Progenitor cell of endocrine pancreas (in vitro differentiated cells): Measurements from ENCODE around the gene SETDB2. TPM values are rescaled to one million over a fixed set of nuclear protein-coding genes. Genes with fewer than 3 reads are reported as not detected.

ENCODE experiments used
- DNase-seq: peaks from one replicate; pipeline ENCODE4 v3.0.0; 2021; ENCODE audit warnings: low spot score; ENCODE audit not compliant: unreplicated experiment
- H3K27ac Mint-ChIP-seq: 2 replicates; pipeline ENCODE4 v1.8.0; 2021; ENCODE audit warnings: mild to moderate bottlenecking, moderate library complexity, mixed read lengths
- H3K27me3 Mint-ChIP-seq: 2 replicates; pipeline ENCODE4 v1.8.0; 2021; ENCODE audit warnings: mixed read lengths
- H3K36me3 Mint-ChIP-seq: 2 replicates; pipeline ENCODE4 v1.8.0; 2022; ENCODE audit warnings: mixed read lengths; ENCODE audit not compliant: insufficient read depth
- H3K4me1 Mint-ChIP-seq: 2 replicates; pipeline ENCODE4 v1.8.0; 2021; ENCODE audit warnings: low read depth, mixed read lengths
- H3K4me3 Mint-ChIP-seq: 2 replicates; pipeline ENCODE4 v1.8.0; 2021; ENCODE audit warnings: low read depth, mild to moderate bottlenecking, moderate library complexity, mixed read lengths
- H3K9me3 Mint-ChIP-seq: 2 replicates; pipeline ENCODE4 v1.8.0; 2021; ENCODE audit warnings: low read depth, mixed read lengths
- total RNA-seq: library from RNA; stranded (reverse); gene quantifications from 2 replicates; pipeline ENCODE4 v1.2.1, GENCODE V29; 2021
- TF ChIP-seq, protein P1 (sequence below): fragments of 200-600 bp; sonication (generic); IDR thresholded peaks from one replicate; pipeline ENCODE4 v1.5.0; 2021; ENCODE audit warnings: antibody characterized with exemption, mild to moderate bottlenecking; ENCODE audit not compliant: unreplicated experiment

SETDB2 gene
- total RNA-seq, 1 donor from 2014 or later = 11.5 TPM

DNA sequence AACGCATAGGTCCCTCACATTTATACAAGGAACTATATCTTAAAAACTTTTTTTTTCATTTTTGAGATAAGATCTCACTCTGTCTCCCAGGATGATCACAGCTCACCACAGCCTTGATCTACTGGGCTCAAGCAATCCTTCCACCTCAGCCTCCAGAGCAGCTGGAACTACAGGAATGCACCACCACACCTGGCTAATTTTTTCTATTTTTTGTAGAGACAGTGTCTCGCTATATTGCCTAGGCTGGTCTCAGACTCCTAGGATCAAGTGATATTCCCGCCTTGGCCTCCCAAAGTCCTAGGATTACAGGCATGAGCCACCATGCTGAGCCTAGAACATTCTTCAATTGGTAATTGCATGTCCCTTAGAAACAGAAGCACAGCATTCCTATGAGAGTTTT lies 99.6 kb downstream of the SETDB2 start:
- H3K36me3 Mint-ChIP-seq = peaks cover 19% of the 10 kb centered on the region
- DNase-seq = no peak
- no peaks in the 10 kb centered on the region for H3K27me3 Mint-ChIP-seq
- TF ChIP-seq, protein P1, sequence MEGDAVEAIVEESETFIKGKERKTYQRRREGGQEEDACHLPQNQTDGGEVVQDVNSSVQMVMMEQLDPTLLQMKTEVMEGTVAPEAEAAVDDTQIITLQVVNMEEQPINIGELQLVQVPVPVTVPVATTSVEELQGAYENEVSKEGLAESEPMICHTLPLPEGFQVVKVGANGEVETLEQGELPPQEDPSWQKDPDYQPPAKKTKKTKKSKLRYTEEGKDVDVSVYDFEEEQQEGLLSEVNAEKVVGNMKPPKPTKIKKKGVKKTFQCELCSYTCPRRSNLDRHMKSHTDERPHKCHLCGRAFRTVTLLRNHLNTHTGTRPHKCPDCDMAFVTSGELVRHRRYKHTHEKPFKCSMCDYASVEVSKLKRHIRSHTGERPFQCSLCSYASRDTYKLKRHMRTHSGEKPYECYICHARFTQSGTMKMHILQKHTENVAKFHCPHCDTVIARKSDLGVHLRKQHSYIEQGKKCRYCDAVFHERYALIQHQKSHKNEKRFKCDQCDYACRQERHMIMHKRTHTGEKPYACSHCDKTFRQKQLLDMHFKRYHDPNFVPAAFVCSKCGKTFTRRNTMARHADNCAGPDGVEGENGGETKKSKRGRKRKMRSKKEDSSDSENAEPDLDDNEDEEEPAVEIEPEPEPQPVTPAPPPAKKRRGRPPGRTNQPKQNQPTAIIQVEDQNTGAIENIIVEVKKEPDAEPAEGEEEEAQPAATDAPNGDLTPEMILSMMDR = no peak
- H3K4me1 Mint-ChIP-seq = peaks cover 10% of the 10 kb centered on the region
- H3K27ac Mint-ChIP-seq = no peak overlapping the region
- H3K4me3 Mint-ChIP-seq = no peak overlapping the region
- H3K9me3 Mint-ChIP-seq = no peaks in the 10 kb centered on the region

Other genes starting within 250 kb of the SETDB2 start
- gene MLNR, start 223.9 kb upstream of the SETDB2 start, total RNA-seq = 0.24 and 0.31 TPM in 2 replicates
- gene CDADC1, start 196.3 kb upstream of the SETDB2 start, total RNA-seq = 11.7 and 13.9 TPM in 2 replicates
- 8.8 and 10.5 TPM in 2 replicates for gene CAB39L, start 210 bp upstream of the SETDB2 start, total RNA-seq
- gene PHF11, start 51.7 kb downstream of the SETDB2 start, total RNA-seq = 34.3 and 35.2 TPM in 2 replicates
- gene RCBTB1, start 141.3 kb downstream of the SETDB2 start, total RNA-seq = 29.8 and 34.5 TPM in 2 replicates
- gene ARL11, start 184.2 kb downstream of the SETDB2 start, total RNA-seq = 0.10 TPM in 1 of 2 replicates, not detected in the other
- 53.9 and 61.9 TPM in 2 replicates for gene EBPL, start 247.2 kb downstream of the SETDB2 start, total RNA-seq